ENCODE measurements around the gene CFAP97D2. TPM values are rescaled to one million over a fixed set of nuclear protein-coding genes. Genes with fewer than 3 reads are reported as not detected.
A peak's percentile ranks its signal among the peaks of the same experiment; 100 is the strongest.
"Not testable (repeated sequence)": the region's sequence is repeated elsewhere in the genome, so short reads cannot be mapped to it uniquely, and the experiment has no call there.

CFAP97D2 gene
- total RNA-seq, 1 donor from 2014 or later: 7.5 TPM

DNA sequence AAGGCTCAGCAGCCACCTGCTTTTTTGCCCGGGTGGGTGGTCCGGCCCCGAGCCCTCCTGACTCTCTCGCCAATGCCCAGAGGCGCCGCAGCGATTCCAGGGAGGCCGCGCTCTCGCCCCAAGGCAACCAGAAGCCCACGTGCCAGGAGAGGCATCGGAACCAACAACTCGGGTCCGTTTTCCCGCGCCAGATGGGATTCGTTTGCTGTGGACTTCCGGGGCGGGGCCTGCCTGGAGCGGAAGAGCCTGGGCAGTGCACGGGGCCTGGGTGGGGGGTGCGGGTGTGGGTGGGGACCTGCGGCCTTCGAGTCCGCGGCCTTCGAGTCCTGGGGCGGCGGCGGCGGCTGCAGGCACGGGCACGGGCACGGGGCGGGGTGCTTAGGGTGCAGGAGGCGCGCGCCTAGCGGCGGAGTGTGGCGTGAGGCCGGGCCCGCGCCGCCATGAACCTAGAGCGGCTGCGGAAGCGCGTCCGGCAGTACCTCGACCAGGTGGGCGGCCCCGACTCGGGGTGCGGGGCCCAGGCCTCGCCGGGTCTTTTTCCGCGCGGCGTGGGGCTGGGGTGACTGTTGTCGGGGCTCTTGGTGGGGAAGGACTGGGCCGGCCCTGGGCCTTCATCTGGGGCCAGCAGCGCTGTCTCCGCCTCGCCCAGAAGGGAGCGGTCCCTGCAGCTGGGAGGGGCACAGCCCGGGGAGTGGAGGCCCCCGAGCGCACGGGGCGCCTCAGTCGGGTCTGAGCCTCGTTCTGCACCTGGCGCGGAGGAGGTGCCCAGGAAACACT is 55.8 kb downstream of the CFAP97D2 start, which contains the start of gene CDC16:
TSS of gene CDC16 (plus strand) at position 253 of the 777 bp plus-strand sequence. CDS start at position 441, 188 bp downstream.
- peak; percentile 95 for DNase-seq (ENCODE audit: low spot score)

DNA sequence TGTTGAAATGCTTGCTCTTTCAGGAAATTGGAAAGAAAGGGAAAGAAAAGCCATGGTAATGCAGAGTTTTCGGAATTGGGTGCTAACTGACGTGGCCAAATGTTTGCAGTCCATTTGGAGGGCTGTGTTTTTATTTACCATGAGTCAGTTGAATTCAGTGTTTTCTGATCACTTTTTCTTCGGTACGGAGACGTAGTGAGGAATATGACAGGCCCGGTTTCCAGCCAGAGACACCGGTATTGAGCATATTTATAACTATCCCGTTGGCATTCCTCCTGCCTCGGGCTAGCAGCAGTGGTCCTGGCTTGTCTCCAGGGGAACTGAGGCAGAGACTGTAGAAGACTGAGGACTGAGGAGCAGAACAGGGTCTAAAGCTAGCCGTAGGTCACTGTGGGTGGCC is 56.6 kb downstream of the CFAP97D2 start:
- DNase-seq (ENCODE audit: low spot score): no peak

DNA sequence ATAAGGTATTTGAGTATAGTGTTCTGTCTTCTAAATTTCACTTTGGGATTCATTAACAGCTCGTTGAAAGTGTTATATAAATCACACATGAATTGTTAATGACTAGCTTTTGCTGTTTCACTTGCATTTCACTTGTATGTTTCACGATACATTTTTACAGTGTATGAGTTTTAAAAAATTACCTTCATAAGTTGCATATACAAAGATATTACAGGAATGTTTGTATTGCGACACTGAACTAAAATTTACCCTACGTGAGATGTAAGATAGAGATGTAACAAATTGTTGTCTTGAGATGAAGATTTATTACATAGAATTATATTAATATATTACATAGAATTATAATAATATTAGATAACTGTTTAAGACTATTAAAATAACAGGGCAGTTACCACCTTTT is 57.2 kb downstream of the CFAP97D2 start:
- DNase-seq (ENCODE audit: low spot score): no peak

DNA sequence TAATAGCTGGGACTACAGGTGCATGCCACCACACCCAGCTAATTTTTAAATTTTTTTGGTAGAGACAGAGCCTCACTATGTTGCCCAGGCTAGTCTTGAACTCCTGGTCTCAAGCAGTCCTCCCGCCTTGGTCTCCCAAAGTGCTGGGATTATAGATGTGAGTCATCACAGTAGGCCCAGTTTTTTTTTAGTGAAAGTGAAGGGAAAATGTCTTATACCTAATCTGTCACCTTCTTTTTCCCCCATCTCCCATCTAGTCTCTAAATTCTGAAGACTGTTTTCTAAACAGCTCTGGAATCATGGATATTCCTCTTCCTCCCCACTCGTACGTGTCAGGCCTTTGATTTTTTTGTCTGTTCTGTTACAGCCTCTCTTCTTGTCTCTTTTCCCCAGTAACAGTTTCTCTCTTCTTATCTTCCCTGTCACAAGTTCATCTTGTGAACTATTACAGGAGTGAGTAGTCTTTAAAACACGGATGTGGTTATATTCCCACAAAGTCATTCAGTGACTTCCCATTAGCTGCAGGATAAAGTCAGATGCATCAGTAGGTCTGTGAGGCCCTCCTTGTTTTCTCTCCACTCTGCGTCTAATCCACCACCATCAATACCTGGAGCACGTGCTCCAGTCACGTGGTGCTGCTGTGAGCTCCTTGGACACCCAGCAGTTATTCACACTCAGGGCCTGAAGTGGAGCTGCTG is 58.5 kb downstream of the CFAP97D2 start:
- DNase-seq (ENCODE audit: low spot score): no peak

DNA sequence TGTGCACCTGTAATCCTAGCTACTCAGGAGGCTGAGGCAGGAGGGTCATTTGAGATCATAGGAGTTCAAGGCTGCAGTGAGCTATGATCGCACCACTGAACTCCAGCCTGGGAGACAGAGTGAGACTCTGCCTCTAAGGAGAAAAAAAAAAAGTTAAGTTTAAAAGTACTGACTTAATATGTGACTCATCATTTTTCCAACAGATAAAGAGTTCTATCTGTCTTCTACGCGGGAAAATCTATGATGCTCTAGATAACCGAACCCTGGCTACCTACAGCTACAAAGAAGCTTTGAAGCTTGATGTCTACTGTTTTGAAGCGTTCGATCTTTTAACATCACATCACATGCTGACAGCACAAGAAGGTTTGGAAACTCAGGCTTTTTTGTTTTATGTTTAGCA is 62.9 kb downstream of the CFAP97D2 start:
- DNase-seq (ENCODE audit: low spot score): no peak

DNA sequence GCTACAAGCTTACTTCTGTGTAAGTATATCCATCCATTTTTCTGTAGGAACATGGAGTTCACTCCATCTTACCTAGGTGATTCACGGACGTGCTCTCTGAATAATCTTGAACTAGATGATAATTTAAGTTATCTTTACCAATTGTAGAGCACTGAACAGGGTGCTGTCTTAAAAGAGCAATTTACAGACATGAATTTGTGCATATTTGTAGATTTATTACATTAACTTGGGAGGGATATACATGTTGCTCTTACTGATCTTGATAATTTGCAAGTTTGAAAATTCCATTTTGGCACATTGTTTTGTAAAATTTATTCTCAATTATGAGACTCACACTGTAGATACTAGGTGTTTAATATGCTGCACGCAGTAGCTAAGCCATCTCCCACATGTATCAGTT is 64.9 kb downstream of the CFAP97D2 start:
- no peak for DNase-seq (ENCODE audit: low spot score)

DNA sequence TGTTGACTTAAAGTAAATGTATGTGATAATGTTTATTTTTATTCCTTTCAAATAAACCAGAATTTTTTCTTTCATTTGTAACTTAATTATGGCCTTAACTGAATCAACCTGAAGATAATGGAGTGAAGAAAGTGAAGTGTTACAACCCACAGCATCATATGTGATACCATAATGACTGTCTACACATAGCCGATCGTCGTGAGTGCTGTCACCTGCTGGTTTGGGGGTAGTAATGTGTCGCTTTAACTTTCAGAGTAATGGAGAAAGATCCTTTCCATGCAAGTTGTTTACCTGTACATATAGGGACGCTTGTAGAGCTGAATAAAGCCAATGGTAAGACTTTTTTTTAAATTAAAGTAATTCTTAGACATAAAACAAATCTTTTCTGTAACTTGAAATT is 65.6 kb downstream of the CFAP97D2 start:
- no peak for DNase-seq (ENCODE audit: low spot score)

DNA sequence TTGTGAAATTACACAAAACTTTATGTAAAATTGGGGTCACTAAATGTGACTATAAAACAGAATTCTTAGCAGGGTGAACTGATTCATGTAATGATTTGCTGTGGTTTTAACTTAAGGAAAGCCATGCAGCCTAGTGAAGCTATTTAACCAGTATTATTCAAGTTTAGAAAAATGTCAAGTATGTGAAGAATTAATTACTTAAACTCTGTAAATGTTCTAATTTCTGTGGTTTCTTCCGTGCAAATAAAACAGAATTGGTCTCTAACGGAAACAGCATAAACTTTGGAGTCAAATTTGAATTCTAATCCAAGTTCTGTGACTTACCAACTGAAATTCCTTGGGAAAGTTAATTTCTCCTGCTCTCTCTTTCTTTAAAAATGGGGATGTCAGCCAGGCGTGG is 69.0 kb downstream of the CFAP97D2 start:
- no peak for DNase-seq (ENCODE audit: low spot score)

DNA sequence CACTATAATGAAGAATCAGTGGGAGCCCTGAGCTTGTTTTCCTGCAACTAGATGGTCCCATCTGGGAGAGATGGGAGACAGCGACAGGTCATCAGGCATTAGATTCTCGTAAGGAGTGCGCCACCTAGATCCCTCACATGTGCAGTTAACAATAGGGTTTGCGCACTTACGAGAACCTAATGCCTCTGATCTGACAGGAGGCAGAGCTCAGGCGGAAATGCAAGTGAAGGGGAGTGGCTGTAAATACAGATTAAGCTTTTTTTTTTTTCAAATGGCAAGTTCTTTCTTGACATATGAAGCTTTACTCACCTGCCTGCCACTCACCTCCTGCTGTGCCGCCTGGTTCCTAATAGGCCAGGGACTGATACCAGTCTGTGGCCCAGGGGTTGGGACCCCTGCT is 70.0 kb downstream of the CFAP97D2 start:
- no peak for DNase-seq (ENCODE audit: low spot score)

DNA sequence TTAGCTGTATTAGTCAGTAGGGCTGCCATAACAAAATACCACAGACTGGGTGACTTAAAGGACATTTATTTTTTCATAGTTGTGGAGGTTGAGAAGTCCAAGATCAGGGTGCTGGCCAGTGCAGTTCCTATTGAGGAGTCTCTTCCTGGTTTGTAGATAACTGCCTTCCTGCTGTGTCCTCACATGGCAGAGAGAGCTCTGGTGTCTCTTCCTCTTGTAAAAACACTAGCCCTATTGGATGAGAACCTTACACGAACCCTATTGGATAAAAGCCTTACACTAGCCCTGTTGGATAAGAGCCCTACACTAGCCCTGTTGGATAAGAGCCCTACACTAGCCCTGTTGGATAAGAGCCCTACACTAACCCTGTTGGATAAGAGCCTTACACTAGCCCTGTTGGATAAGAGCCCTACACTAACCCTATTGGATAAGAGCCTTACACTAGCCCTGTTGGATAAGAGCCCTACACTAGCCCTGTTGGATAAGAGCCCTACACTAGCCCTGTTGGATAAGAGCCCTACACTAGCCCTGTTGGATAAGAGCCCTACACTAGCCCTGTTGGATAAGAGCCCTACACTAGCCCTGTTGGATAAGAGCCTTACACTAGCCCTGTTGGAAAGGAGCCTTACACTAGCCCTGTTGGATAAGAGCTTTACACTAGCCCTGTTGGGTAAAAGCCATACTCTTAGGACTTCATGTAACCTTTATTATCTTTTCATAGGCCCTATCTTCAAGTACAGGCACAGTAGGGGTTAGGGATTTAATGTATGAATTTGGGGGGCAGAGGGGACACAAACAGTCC is 72.8 kb downstream of the CFAP97D2 start:
- DNase-seq (ENCODE audit: low spot score): not testable (repeated sequence)

DNA sequence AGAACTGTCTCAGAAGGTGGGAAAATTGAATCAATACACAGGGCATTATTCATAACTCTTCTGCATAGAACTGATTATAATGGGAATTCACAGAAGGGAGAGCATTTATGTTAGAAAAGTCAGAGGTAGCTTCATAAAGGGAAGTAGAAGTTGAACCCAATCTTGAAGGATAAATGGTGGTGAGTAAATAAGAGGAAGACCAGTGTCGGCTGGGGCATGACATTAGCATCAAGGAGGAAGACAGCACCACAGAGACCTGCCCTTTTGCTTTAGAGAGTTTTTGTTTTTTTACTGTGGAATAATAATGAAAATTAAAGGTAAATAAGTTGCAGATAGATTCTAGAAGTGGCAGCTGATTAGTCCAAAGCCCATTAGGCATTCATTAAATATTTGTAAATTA is 77.5 kb downstream of the CFAP97D2 start:
- DNase-seq (ENCODE audit: low spot score): no peak

DNA sequence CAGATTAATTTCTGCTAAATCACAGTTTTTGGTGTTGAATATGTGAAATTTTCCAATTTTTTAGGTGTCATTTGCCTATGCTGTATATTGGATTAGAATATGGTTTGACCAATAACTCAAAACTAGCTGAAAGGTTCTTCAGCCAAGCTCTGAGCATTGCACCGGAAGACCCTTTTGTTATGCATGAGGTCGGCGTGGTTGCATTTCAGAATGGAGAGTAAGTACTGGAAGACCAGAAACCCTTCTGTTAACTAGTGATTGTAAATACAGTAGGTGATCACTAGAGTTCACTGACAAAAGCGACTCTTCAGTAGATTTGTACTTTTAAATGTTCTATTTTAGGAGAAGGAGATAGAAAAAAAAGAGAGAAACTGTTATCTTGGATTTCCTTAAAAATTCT is 78.0 kb downstream of the CFAP97D2 start:
- no peak for DNase-seq (ENCODE audit: low spot score)

DNA sequence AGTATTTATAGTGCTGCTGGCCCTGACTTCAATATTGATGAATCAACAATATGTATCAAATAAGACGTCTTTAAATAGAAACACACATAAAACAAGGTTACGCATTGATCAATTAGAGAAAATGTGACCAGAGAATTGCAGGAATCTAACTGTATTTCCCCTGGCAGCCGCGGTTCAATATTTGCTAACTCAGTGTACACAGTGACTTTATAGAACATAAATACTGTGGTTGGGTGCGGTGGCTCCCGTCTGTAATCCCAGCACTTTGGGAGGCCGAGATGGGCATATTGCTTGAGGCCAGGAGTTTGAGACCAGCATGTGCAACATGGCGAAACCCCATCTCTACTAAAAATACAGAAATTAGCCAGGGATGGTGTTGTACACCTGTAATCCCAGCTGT is 79.5 kb downstream of the CFAP97D2 start:
- DNase-seq (ENCODE audit: low spot score): no peak

DNA sequence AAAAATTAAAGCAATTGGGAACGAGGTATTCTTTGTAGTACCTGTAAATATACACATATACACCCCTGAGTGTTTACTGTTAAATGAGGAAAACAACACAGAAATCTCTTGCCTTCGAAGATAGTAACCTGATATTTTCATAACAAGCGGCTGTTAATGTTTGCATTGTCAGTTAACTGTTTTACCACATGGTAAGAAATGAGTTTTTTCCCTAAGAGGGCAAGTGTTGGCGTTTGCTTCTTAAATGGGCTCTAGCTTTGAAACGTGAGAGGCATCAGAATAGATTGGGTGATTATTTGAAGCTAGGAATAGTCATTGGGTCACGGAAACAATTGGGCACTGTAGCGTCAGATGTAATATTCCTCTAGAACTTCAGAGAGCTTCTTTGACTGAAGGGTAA is 80.3 kb downstream of the CFAP97D2 start:
- no peak for DNase-seq (ENCODE audit: low spot score)

DNA sequence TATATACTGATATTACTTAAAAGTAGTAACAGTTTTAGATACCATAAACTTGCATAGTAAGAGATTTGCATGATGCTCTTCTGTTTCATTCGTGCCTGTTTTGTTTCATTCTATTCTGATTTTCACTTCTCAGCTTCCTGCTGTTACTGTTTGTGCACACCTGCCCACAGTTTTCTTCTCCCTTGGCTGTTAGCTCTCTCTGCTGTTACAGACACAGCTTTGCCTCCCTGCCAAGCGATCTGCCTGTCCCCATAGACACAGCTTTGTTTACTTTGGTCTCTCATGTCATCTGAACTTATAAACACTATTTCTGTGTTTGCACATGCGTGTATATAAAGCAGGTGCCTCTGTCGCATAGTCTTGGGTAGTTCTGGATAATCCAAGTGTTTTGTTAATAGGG is 80.9 kb downstream of the CFAP97D2 start:
- DNase-seq (ENCODE audit: low spot score): no peak

DNA sequence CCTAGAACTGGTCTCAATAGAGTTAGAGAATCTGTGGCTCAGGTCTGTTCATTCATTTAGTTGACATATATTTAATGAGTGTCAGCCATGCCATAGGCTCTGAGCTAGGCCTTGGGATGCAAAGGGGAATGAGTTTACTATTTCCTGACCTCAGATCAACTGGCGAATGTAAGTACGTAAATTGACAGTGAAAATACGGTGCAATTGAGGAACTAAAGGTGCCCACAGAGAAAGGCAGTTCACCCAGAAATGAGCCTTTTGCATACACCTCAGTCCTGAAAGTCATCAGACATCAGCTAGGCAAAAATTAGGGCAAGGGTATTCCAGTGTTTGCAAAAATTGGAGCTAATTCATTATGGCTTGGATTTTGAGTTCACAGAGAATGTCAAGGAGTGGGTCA is 81.8 kb downstream of the CFAP97D2 start:
- no peak for DNase-seq (ENCODE audit: low spot score)

DNA sequence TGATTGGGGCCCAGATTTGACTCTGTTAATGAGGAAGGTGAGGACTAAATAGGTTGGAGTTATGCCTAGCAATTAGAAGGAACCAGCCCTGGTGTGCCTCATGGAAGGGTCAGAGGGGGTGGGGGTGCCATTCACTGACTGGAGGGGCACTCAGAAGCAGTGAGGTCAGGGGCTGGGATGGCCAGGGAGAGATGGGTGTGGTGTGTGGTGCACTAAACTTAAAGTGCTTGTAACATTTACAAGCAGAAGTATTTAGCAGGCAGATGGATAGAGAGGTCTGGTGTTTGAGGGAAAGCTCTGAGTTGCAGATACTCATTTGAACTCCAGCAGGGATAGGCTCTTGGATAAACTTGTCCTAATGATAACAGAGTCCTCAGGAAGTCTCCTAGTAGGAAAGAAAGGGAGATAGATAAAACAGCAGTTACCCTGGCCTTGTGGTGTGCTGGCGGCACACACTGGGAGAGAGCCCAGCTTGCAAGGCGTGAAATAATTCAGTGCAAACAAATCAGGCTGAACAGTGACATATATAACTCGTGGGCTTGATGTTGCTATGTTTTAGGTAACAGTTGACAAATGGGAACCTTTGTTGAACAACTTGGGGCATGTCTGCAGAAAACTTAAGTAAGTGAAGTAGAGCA is 82.4 kb downstream of the CFAP97D2 start:
- DNase-seq (ENCODE audit: low spot score): peak; percentile 31

DNA sequence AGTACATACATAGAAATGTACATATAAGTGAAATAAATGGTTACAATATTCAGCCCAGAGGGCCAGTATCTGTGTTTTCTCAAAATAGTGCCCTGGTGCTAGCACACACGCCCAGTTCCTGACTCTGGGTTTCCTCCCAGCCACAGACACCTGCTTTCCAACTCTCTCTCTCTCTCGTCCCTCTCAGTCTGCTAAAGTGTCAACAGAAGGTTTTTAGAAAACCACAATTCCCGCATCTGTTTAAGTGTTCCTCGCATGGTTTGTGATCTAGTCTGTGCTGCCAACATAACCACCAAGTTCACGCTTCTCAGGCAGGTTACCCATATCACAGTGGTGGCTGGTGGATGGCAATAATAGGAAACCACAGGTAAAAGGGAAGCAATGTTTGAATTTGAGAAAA is 84.5 kb downstream of the CFAP97D2 start:
- DNase-seq (ENCODE audit: low spot score): no peak

DNA sequence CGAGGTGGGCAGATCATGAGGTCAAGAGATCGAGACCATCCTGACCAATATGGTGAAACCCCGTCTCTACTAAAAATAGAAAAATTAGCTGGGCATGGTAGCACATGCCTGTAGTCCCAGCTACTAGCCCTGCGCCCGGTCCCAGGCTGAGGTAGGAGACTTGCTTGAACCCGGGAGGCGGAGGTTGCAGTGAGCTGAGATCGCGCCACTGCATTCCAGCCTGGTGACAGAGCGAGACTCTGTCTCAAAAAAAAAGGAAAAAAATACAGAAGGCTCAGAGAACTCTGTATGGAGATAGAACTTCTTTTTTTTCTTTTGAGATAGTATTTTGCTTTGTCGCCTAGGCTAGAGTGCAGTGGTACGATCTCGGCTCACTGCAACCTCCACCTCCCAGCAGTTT is 85.3 kb downstream of the CFAP97D2 start:
- DNase-seq (ENCODE audit: low spot score): not testable (repeated sequence)

DNA sequence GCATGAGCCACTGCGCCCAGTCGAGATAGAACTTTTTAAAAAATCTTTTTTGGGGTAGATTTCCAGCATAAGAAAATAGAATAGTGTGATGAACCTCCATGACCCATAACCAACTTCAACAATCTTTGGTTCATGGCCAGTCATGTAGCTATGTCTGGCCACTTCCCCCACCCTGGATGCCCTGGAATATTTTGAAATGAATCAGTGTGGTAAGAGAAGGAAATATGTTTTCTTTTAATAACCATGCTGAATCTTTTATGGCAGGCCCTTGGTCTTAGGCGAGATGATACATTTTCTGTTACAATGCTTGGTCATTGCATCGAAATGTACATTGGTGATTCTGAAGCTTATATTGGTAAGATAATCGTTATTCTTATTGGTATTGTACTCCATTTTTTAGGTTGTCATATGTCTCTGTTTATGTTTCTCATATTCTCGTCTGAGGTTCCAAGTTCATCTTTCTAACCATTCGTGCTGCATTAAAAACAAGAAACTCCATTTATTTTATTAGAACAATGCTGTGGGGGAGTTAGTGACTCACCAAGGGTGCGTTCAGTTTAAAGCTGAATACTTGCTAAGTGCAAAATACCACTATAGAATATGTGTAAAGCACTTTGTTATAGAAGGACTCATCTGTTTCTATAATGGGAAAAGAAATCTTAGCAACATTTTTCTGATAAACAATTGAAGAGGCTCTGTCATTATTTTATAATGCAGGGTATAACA is 86.0 kb downstream of the CFAP97D2 start:
- DNase-seq (ENCODE audit: low spot score): no peak

DNA sequence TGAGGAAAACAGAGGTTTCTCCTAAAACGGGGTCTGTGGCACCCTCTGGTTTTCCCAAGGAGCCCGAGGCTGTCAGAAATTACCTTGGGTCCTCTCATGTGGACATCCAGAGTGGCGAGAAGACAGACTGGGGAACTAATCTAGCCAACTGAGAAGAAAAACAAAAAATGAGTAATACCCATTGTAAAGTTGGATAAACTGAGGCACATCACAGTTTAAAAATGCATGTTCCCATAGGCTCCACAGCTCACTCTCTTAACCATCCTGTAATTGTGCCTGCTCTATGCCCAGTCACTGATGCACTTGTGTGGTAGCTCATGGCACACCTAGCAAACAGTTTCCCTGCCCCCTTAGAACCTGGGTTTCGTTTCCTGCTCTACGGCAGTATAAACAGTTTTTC is 87.2 kb downstream of the CFAP97D2 start:
- DNase-seq (ENCODE audit: low spot score): no peak
